GM12875 (cell line): ENCODE results near the gene HMGCLL1.
A peak's percentile ranks its signal among the peaks of the same experiment; 100 is the strongest.

ENCODE experiments used
- H3K4me3 ChIP-seq: one replicate; pipeline ENCODE4 v1.5.1; 2011; ENCODE audit warnings: low read depth, low read length, control low read depth
- TF ChIP-seq, protein P1 (sequence below): IDR thresholded peaks from 2 replicates; pipeline ENCODE4 v1.5.1; 2011; ENCODE audit warnings: low read depth, mild to moderate bottlenecking, control low read depth, inconsistent platforms, low read length, moderate library complexity, borderline replicate concordance; ENCODE audit not compliant: insufficient read depth

HMGCLL1 gene

DNA sequence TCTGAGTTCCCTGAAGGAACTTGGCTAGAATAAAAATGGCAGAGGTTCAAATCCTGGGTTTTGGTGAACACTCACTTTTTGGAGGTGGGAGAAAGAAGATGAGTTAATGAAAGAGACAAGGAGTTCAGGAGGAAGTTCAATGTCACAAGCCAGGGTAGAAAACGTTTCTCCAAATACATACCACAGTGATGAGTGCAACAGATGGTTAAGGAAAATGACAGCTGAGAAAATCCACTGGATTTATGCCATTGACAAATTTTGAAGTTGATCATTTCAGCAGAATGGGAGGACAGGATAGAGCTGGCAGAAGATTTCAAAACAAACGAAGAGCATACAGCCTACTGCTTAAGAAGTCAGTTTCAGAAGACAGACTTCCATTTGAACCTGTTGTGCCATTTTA lies 129.0 kb downstream of the HMGCLL1 start:
- TF ChIP-seq, protein P1, sequence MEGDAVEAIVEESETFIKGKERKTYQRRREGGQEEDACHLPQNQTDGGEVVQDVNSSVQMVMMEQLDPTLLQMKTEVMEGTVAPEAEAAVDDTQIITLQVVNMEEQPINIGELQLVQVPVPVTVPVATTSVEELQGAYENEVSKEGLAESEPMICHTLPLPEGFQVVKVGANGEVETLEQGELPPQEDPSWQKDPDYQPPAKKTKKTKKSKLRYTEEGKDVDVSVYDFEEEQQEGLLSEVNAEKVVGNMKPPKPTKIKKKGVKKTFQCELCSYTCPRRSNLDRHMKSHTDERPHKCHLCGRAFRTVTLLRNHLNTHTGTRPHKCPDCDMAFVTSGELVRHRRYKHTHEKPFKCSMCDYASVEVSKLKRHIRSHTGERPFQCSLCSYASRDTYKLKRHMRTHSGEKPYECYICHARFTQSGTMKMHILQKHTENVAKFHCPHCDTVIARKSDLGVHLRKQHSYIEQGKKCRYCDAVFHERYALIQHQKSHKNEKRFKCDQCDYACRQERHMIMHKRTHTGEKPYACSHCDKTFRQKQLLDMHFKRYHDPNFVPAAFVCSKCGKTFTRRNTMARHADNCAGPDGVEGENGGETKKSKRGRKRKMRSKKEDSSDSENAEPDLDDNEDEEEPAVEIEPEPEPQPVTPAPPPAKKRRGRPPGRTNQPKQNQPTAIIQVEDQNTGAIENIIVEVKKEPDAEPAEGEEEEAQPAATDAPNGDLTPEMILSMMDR = no peak
- H3K4me3 ChIP-seq = no peak overlapping the region

DNA sequence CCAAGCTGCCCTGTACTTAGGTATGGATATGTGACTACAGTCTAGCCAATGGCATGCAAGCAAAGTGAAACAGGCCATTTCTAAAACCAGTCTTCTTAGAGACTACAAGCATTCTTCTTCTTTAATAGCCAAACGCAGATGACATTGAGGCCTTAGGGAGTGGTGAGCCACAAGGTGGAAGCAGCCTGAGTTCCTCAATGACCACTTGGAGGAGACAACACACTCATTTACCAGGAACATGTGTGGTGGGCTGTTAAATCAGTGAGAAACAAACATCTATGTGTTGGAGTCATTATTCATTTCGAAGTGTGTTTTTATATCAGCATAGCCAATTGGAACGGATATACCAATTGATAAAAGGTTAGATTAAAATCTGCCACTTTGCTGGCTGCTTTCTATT lies 129.8 kb downstream of the HMGCLL1 start:
- H3K4me3 ChIP-seq = no peak overlapping the region
- TF ChIP-seq, protein P1 = no peak

DNA sequence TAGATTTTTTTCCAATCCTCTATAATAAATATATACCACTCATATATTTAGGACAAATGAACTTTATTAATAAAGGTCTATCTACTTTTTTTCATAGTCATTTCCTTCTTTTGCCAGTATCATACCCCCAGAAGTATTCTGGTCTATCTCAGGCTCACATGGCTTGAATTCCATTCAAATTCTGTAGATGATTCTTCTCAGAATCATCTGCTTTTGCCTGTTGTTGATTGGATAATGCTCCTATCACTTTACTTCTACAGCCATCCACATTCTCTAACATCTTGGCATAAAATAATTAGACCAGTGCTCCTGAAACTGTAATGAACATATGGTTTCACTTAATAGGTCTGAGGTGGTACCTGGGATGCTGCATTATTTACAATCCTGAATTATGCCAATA lies 130.5 kb downstream of the HMGCLL1 start:
- TF ChIP-seq, protein P1 = no peak

DNA sequence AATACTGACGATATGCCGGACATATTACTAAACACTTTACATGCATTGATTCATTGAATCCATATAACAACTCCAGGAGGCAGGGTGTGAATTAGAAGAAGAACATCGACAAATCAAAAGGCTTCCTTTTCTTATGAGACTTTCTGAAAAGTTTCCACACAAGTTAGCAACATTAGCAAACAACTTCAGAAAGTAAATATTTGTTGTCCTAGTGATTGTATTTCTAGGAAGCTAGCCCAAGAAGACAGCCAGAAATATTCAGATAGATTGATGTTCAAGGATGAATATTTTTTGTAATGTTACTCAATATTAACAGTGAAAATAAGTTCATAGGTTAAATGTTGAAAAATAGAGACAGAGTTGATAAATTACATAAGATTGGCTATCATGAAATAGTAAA lies 131.1 kb downstream of the HMGCLL1 start:
- TF ChIP-seq, protein P1 = no peak

More for the DNA sequence above, 130.5 kb downstream of the HMGCLL1 start:
- no peak overlapping the region for H3K4me3 ChIP-seq

DNA sequence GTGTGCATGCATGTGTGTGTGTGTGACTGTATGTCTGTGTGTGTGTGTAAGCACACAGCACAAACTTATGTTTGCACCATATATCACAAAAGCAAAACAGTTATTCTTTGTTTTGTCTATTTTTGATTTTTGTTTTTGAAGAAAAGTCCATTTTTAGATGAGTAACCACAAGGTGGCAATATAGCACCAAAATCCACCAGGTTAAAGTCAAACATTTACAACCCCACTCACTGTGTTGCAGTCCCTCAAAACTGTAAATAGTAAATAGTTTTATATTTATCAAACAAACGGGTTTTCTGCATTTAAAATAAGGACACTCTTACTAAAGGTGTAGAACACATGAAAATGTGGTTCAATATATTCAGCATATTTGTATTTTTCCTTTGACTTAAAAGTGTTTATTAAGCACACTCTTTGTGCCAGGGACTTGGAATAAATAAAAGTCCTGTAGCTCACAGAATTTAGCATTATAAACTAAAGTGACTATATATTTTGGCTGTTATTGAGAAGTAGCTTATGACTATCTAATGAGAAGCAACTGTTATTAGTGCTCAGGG lies 133.3 kb downstream of the HMGCLL1 start:
- no peak overlapping the region for H3K4me3 ChIP-seq
- TF ChIP-seq, protein P1 = 0 out of 2 replicates have a peak, but pooled peaks have one; percentile 7

More for the DNA sequence above, 131.1 kb downstream of the HMGCLL1 start:
- H3K4me3 ChIP-seq = no peak overlapping the region

DNA sequence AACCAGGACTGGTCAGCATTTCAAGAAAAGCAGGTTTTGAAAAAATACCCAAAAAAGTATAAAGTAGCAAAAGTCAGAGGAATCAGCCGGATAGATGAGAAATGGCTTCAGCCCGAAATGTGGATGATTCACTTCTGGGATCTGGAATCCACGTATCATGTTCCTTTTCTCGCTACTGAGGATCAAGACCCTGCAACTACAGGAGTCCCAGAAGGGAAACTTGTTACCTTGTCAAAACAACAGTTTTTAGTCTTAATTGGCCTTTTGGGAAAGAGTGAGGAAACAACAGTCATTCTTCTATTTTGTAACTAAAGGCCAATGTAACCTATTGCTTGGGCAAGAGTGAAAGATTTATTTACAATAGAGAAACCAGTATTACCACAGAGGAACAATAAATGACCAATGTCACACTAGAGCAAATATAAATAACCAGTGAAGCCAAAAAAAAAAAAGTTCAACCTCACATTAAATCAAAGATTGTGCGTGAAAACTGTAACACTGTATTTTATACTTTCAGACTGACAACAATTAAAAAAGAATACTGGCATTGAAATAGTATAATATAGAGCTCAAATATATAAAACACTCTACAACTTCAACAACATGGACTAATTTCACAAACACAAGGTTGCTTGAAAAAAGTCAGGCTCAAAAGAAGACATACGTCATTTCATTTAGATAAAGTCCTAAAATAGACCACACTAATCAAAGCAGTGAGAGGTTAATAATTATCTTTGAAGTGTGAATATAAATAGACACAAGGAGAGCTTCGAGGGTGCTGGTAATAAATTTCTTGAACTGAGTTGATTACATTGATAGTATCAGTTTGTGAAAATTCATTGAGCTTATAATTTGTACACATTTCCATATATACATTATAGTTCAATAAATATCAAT lies 135.5 kb downstream of the HMGCLL1 start:
- no peak overlapping the region for H3K4me3 ChIP-seq
- TF ChIP-seq, protein P1 = no peak

DNA sequence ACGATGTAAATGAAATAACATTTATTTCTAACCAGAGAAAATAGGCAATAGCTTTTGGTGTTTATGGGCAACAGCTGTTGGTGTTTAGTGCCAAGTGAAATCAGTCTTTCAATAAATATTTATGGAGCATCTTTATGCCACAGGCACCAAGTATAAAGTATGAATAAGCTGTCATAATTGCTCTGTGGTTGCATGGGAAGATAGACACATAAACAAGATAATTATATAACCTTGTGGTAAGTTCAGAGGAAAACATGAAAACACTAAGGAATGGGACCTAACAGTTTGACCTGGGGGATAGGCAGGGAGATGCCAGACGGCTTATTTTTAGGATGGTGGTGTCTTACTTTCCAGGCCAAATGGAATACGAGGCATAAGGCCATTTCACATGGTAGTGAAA lies 140.8 kb downstream of the HMGCLL1 start:
- TF ChIP-seq, protein P1 = no peak
- H3K4me3 ChIP-seq = no peak overlapping the region
